Common myeloid progenitor, CD34-positive (primary cell): Measurements from ENCODE around the gene BACH2.

Experiments
- CTCF ChIA-PET: fragments of 350-600 bp; sonication (Branson Sonifier 250); formaldehyde crosslinking; loops from one replicate; lab custom pipeline; 2021; ENCODE audit warnings: antibody characterized with exemption; lab: Charles Lee
- POLR2A ChIA-PET: fragments of 350-600 bp; sonication (Branson Sonifier 250); formaldehyde crosslinking; loops from one replicate; lab custom pipeline; 2021; ENCODE audit warnings: antibody characterized with exemption; lab: Charles Lee
- DNase-seq, 3 donors: peaks; one replicate each; pipeline versions ENCODE4 v3.0.0 to v3.0.0-alpha.2; 2013
- H3K27ac ChIP-seq, 2 experiments: 1 replicate in 1 of 2; 2 replicates in 1 of 2; pipeline ENCODE4 v1.7.0; 2013; ENCODE audit warnings: inconsistent platforms in 2 of 2, low read length in 2 of 2, mild to moderate bottlenecking in 2 of 2, low read depth in 1 of 2, moderate library complexity in 1 of 2; ENCODE audit not compliant: severe bottlenecking in 2 of 2, insufficient read depth in 1 of 2, poor library complexity in 1 of 2
- H3K27me3 ChIP-seq, 5 experiments: replicated peaks in 2 of 5; 1 replicate in 3 of 5; 2 replicates in 2 of 5; pipeline versions ENCODE4 v1.6.1 to v1.7.0; 2013; ENCODE audit warnings: low read length in 4 of 5, mild to moderate bottlenecking in 2 of 5, moderate library complexity in 2 of 5, inconsistent platforms in 1 of 5; ENCODE audit not compliant: insufficient read depth in 5 of 5, control insufficient read depth in 4 of 5
- H3K36me3 ChIP-seq, 4 experiments: 1 replicate in 2 of 4; 2 replicates in 2 of 4; pipeline versions ENCODE4 v1.6.1 to v1.7.0; 2013; ENCODE audit warnings: low read length in 3 of 4, control low read depth in 1 of 4, mild to moderate bottlenecking in 1 of 4; ENCODE audit not compliant: control insufficient read depth in 4 of 4, insufficient read depth in 4 of 4
- H3K4me1 ChIP-seq, 4 experiments: 1 replicate in 3 of 4; 2 replicates in 1 of 4; pipeline versions ENCODE4 v1.6.1 to v1.7.1; 2013; ENCODE audit warnings: low read length in 3 of 4, mild to moderate bottlenecking in 3 of 4, control low read depth in 1 of 4, inconsistent platforms in 1 of 4, moderate library complexity in 1 of 4; ENCODE audit not compliant: control insufficient read depth in 4 of 4, insufficient read depth in 4 of 4; ENCODE audit errors: control extremely low read depth in 1 of 4
- H3K4me3 ChIP-seq, 7 experiments: 1 replicate in 4 of 7; 2 replicates in 3 of 7; pipeline versions ENCODE4 v1.5.1 to v1.7.0; 2013; ENCODE audit warnings: mild to moderate bottlenecking in 7 of 7, low read length in 6 of 7, moderate library complexity in 6 of 7, inconsistent platforms in 2 of 7, low read depth in 2 of 7, control low read depth in 1 of 7; ENCODE audit not compliant: insufficient read depth in 4 of 7, control insufficient read depth in 1 of 7; ENCODE audit errors: extremely low read depth in 1 of 7
- H3K9me3 ChIP-seq, 5 experiments: 1 replicate in 4 of 5; 2 replicates in 1 of 5; pipeline versions ENCODE4 v1.6.1 to v1.7.1; 2013; ENCODE audit warnings: low read length in 4 of 5, mild to moderate bottlenecking in 2 of 5, inconsistent platforms in 1 of 5, low read depth in 1 of 5, moderate library complexity in 1 of 5; ENCODE audit not compliant: control insufficient read depth in 4 of 5, insufficient read depth in 2 of 5; ENCODE audit errors: control extremely low read depth in 1 of 5
- whole genome bisulfite sequencing: methylation state at CpG from one replicate; pipeline ENCODE4 v1.1.5; 2013; ENCODE audit not compliant: insufficient coverage; 5-methylcytosine and 5-hydroxymethylcytosine counted together

Gene BACH2

GRCh38 chr6:90126839-90127238 lies 169.8 kb downstream of the BACH2 start:
- H3K36me3 ChIP-seq, result peaks cover 0 to 4% (median 0%) of the 10 kb centered on the region in 4 experiments
- peak overlapping the region in 1 of 7 experiments; percentile 13 for H3K4me3 ChIP-seq
- no peaks in the 10 kb centered on the region for H3K9me3 ChIP-seq
- ChIA-PET CTCF (interaction anchor here (1.0 to 1.5 kb wide), 3 partner anchors 8 to 156 kb away, joined by 3 read pairs; no protein-coding TSS in a partner anchor), POLR2A (no interaction called here)
- no peak for DNase-seq
- H3K4me1 ChIP-seq, result peaks cover 3 to 15% (median 9%) of the 10 kb centered on the region in 4 experiments
- H3K27me3 ChIP-seq, result no peaks in the 10 kb centered on the region
- no peak overlapping the region for H3K27ac ChIP-seq
- 88% methylated on average over 1 of the region's 4 CpGs for WGBS

DNA sequence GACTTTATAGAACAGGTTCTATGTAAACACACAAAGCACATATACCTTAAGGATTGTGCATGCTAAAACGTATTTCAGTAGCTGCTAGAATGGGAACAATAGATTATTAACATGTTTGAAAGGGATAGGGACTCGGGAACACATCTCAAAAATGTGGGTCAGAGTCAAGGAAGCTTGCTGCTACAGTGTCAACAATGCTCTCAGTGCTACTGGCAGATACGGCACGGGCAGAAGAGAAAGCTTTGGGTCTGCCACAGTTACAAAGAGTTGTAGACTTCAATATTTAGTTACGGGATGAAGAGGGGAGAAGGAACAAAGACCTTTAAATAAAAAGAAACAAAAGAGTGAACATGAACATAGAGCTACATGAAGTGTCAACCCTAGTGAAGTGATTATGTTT lies 170.5 kb downstream of the BACH2 start:
- ChIA-PET POLR2A (no interaction called here), CTCF (interaction anchor here (1.1 kb wide), 1 partner anchor 156 kb away, joined by 3 read pairs; no protein-coding TSS in a partner anchor)
- H3K9me3 ChIP-seq, result no peaks in the 10 kb centered on the region
- 83% methylated on average over 5 of the region's 5 CpGs for WGBS
- H3K36me3 ChIP-seq, result peaks cover 0 to 4% (median 0%) of the 10 kb centered on the region in 4 experiments
- H3K27ac ChIP-seq, result no peak overlapping the region
- peaks cover 3 to 15% (median 9%) of the 10 kb centered on the region in 4 experiments for H3K4me1 ChIP-seq
- no peak for DNase-seq
- H3K27me3 ChIP-seq, result no peaks in the 10 kb centered on the region
- no peak overlapping the region for H3K4me3 ChIP-seq

GRCh38 chr6:90124874-90125510 lies 171.7 kb downstream of the BACH2 start:
- H3K9me3 ChIP-seq, result no peaks in the 10 kb centered on the region
- no peak overlapping the region for H3K27ac ChIP-seq
- ChIA-PET CTCF (no interaction called here), POLR2A (no interaction called here)
- peaks cover 0 to 4% (median 0%) of the 10 kb centered on the region in 4 experiments for H3K36me3 ChIP-seq
- H3K4me1 ChIP-seq, result peaks cover 3 to 15% (median 9%) of the 10 kb centered on the region in 4 experiments
- H3K27me3 ChIP-seq, result no peaks in the 10 kb centered on the region
- no peak for DNase-seq
- H3K4me3 ChIP-seq, result no peak overlapping the region
- WGBS, result 93% methylated on average over 4 of the region's 5 CpGs

DNA sequence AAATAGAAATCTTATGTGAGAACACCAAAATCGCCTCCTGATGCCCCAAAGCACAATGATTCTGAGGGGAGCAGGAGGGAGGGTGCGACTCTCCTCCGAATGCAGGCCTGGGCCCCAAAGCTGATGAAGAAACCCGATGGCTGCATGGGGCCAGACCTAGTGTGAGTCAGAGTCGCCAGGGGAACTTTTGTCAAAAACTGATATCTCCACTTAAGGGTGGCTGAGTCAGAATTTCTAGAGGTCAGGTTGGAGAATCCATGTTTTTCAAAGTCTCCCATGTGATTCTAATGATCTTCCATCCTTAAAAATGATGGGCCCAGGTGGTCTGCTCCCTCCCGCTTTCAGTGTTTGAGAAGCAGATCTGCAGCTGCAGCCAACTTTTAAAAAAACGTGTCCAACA lies 172.8 kb downstream of the BACH2 start:
- Histone ChIP-seq H3K4me3 (no peak overlapping the region), H3K4me1 (peaks cover 3 to 15% (median 9%) of the 10 kb centered on the region in 4 experiments), H3K9me3 (no peaks in the 10 kb centered on the region), H3K36me3 (peaks cover 0 to 4% (median 0%) of the 10 kb centered on the region in 4 experiments), H3K27ac (no peak overlapping the region), H3K27me3 (no peaks in the 10 kb centered on the region)
- ChIA-PET POLR2A (no interaction called here), CTCF (no interaction called here)
- no peak for DNase-seq
- WGBS, result 97% methylated on average over 5 of the region's 7 CpGs

- no peaks in the 10 kb centered on the region for H3K27me3 ChIP-seq
- no peak overlapping the region for H3K27ac ChIP-seq
- H3K9me3 ChIP-seq, result no peaks in the 10 kb centered on the region
- WGBS, result 100% methylated on average over 1 of the region's 4 CpGs
- no peak for DNase-seq
- peaks cover 0 to 3% (median 0%) of the 10 kb centered on the region in 4 experiments for H3K36me3 ChIP-seq
- H3K4me1 ChIP-seq, result peaks cover 0 to 5% (median 4%) of the 10 kb centered on the region in 4 experiments
- CTCF ChIA-PET, result no interaction called here
- POLR2A ChIA-PET, result interaction anchor here (0.6 kb wide), 1 partner anchor 1792 kb away, joined by 3 read pairs; no protein-coding TSS in a partner anchor
- H3K4me3 ChIP-seq, result no peak overlapping the region
Observed at GRCh38 chr6:90121982-90122381, 174.7 kb downstream of the BACH2 start.

DNA sequence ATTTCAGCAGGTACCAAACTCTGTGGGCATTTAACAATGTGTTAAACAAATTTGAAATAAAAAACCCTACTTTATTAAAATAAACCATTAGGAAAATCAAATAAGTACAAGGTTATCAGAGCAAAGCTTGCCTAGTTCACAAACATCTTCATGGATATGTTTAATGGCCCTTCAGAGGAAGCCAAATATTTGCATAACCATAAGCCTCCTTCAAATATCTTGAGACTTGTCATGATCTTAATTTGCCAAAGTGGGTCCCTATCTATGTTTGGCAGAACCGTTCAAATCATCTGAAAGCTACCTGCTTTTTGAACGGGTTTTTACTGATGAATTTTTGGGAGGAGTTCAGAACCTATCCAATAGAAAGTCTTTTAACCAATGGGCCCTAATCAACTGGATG lies 176.3 kb downstream of the BACH2 start:
- H3K27me3 ChIP-seq, result no peaks in the 10 kb centered on the region
- H3K36me3 ChIP-seq, result no peaks in the 10 kb centered on the region
- DNase-seq, result no peak
- CTCF ChIA-PET, result interaction anchor here (0.8 to 2.7 kb wide), 3 partner anchors 11 to 32 kb away, joined by 3 to 14 read pairs (median 3); no protein-coding TSS in a partner anchor
- no peak overlapping the region for H3K4me3 ChIP-seq
- no peak overlapping the region for H3K27ac ChIP-seq
- WGBS, result 100% methylated on average over 2 of the region's 2 CpGs
- H3K9me3 ChIP-seq, result peaks cover 0 to 4% (median 0%) of the 10 kb centered on the region in 5 experiments
- POLR2A ChIA-PET, result interaction anchor here (1.2 kb wide), 1 partner anchor 11 kb away, joined by 4 read pairs; no protein-coding TSS in a partner anchor
- H3K4me1 ChIP-seq, result no peaks in the 10 kb centered on the region

DNA sequence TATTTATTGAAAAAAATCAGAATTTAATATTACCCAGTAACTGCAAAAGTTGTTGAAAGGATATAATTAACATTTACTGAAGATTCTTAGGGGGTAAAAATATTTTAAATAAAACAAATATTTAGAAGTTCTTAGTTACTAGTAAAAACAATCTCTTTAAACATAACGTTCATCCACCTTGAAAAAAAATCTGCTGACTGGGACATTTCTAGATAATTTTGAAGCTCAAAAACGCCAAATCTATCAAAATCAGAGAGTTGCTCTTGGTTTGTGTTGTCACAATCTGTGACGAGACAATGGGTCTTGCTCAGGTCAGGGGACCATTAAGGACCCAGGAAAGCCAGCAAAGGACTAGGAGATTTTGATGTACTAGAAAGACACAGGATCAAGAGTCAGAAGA lies 177.0 kb downstream of the BACH2 start:
- Histone ChIP-seq H3K27me3 (no peaks in the 10 kb centered on the region), H3K4me3 (no peak overlapping the region), H3K27ac (no peak overlapping the region), H3K9me3 (peaks cover 0 to 4% (median 0%) of the 10 kb centered on the region in 5 experiments), H3K36me3 (no peaks in the 10 kb centered on the region), H3K4me1 (no peaks in the 10 kb centered on the region)
- 93% methylated on average over 2 of the region's 3 CpGs for WGBS
- CTCF ChIA-PET, result interaction anchor here (0.9 to 2.7 kb wide), 5 partner anchors 8 to 31 kb away, joined by 3 to 14 read pairs (median 3); no protein-coding TSS in a partner anchor
- DNase-seq, result no peak
- POLR2A ChIA-PET, result no interaction called here
